Upper lobe of right lung (tissue), 1 donor: ENCODE measurements around the gene TFAP2C. TPM values are rescaled to one million over a fixed set of nuclear protein-coding genes. Genes with fewer than 3 reads are reported as not detected.

Source experiments
- ATAC-seq: fragments of 200-7000 bp; cut with Tn5 transposase; one replicate; pipeline ENCODE4 v1.9.1; 2020; ENCODE audit warnings: mild to moderate bottlenecking, moderate library complexity
- DNase-seq: peaks from one replicate; pipeline ENCODE4 v3.0.0-alpha.2; 2020
- H3K27ac ChIP-seq: fragments of 200-600 bp; one replicate; pipeline ENCODE4 v1.8.0; 2022
- H3K27me3 ChIP-seq: fragments of 200-600 bp; one replicate; pipeline ENCODE4 v1.8.0; 2022; ENCODE audit warnings: mild to moderate bottlenecking
- H3K36me3 ChIP-seq: fragments of 200-600 bp; one replicate; pipeline ENCODE4 v1.8.0; 2022
- H3K4me1 ChIP-seq: fragments of 200-600 bp; one replicate; pipeline ENCODE4 v1.8.0; 2022
- H3K4me3 ChIP-seq: fragments of 200-600 bp; one replicate; pipeline ENCODE4 v1.8.0; 2022; ENCODE audit warnings: mild to moderate bottlenecking
- H3K9me3 ChIP-seq: fragments of 200-600 bp; one replicate; pipeline ENCODE4 v1.8.0; 2022
- intact Hi-C: fragments of 100-400 bp; cut with DNase I; formaldehyde crosslinking; loops from one replicate; pipeline ENCODE4 v1.11.0; 2022
- total RNA-seq: library from RNA; stranded (reverse); fragmentation: NEBNext Ultra II Directional; extraction: Animal tissue kit (Norgen Biotek cat#: 25700); gene quantifications from one replicate; pipeline ENCODE4 v1.2.1, GENCODE V29; 2021
- TF ChIP-seq, protein P1 (sequence below): fragments of 200-600 bp; IDR thresholded peaks from one replicate; pipeline ENCODE4 v1.8.0; 2022; ENCODE audit warnings: antibody characterized with exemption
- donor health status: DM: no; HTN: yes; CAD: no; lungs with severe emphysema.

The TFAP2C gene
- total RNA-seq, 1 donor from 2014 or later: 5.2 TPM

DNA sequence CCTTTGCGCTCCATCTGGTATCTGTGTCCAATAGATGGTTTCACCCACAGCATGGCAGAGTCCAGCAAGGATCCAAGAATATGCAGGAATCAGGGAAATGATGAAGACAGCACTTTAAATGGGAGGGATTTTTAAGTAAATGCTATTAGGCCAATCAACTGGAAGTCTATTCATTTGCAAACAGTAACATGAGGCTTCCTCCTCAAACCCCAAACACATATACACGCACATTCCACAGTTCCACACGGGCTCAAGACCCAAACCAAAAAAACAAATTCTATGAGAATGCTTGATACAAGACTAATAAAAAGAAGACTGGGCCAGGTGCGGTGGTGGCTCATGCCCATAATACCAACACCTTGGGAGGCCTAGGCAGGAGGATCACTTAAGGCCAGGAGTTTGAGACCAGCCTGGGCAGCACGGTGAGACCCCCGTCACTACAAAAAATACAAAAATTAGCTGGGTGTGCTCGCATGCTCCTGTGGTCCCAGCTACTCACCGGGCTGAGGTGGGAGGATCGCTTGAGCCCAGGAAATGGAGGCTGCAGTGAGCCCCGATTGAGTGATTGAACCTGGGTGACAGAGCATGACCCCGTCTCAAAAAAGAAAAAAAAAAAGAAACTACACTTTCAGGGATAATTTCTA is 21.9 kb upstream of the TFAP2C start:
- no peak for ATAC-seq
- TF ChIP-seq, protein P1, sequence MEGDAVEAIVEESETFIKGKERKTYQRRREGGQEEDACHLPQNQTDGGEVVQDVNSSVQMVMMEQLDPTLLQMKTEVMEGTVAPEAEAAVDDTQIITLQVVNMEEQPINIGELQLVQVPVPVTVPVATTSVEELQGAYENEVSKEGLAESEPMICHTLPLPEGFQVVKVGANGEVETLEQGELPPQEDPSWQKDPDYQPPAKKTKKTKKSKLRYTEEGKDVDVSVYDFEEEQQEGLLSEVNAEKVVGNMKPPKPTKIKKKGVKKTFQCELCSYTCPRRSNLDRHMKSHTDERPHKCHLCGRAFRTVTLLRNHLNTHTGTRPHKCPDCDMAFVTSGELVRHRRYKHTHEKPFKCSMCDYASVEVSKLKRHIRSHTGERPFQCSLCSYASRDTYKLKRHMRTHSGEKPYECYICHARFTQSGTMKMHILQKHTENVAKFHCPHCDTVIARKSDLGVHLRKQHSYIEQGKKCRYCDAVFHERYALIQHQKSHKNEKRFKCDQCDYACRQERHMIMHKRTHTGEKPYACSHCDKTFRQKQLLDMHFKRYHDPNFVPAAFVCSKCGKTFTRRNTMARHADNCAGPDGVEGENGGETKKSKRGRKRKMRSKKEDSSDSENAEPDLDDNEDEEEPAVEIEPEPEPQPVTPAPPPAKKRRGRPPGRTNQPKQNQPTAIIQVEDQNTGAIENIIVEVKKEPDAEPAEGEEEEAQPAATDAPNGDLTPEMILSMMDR: no peak
- no peaks in the 10 kb centered on the region for H3K27me3 ChIP-seq
- intact Hi-C loops: no loop called here
- no peaks in the 10 kb centered on the region for H3K4me1 ChIP-seq
- no peak for DNase-seq
- H3K4me3 ChIP-seq: no peak overlapping the region
- no peaks in the 10 kb centered on the region for H3K9me3 ChIP-seq
- H3K27ac ChIP-seq: no peak overlapping the region
- no peaks in the 10 kb centered on the region for H3K36me3 ChIP-seq

DNA sequence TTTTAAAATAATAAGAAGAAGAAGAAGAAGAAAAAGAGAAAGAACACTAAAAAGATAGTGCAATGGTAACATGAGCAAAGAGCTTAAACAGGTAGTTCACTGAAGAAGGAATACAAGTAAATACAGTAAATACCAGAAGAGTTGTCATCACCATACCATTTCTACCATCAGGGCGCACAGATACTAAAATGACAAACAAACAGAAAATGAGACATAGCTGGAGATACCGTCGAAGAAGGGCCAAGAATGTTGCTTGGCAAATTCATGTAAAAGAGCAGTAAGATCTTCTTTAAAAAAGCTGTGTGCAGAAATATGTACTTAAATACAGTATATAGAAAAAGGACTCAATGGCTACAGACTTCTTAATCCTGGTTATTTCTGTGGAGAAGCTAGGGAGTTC is 20.7 kb upstream of the TFAP2C start:
- Histone ChIP-seq H3K27me3 (no peaks in the 10 kb centered on the region), H3K4me3 (no peak overlapping the region), H3K9me3 (no peaks in the 10 kb centered on the region), H3K36me3 (no peaks in the 10 kb centered on the region), H3K4me1 (no peaks in the 10 kb centered on the region), H3K27ac (no peak overlapping the region)
- intact Hi-C loops: no loop called here
- ATAC-seq (no peak), DNase-seq (no peak)
- TF ChIP-seq, protein P1: no peak

DNA sequence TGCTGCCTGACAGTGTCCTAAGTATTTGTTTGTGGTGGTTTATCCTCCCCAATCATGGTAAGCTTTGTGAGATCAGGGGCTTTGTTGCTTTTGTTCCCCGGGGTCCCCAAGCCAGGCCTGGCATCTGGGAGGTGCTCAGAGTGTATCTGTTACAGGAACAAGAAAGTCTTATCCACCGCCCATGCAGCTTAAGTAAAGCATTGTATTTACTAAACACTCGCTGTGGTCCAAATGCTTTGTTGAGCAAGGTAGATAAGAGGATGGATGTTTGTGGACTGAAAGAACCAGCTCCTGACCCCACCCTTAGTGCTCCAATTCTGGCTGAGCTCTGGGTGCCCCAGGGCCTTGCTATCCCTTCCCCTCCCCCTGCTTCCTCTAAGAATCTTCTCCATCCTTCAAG is 19.8 kb upstream of the TFAP2C start:
- H3K4me1 ChIP-seq: no peaks in the 10 kb centered on the region
- no peaks in the 10 kb centered on the region for H3K9me3 ChIP-seq
- DNase-seq (no peak), ATAC-seq (no peak)
- no peak overlapping the region for H3K4me3 ChIP-seq
- no peaks in the 10 kb centered on the region for H3K27me3 ChIP-seq
- intact Hi-C loops: no loop called here
- TF ChIP-seq, protein P1: no peak
- H3K36me3 ChIP-seq: no peaks in the 10 kb centered on the region
- H3K27ac ChIP-seq: no peak overlapping the region

DNA sequence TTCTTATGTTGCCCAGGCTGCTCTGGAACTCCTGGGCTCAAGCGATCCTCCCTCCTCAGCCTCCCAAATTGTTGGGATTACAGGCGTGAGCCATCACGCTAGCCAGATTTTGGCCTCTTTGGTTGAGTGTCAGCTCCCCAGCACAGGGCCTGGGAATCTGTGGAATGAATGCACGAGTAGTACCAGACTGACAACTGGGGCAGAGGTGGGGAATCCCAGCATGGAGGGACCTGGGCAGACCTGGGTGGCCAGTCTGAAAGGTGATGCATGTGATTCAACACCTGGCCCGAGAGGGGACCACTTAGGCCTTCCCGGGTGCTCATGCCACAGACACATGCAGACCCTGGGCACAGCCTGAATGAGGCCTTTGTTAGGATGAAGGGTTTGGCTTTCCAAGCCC is 19.0 kb upstream of the TFAP2C start:
- no peaks in the 10 kb centered on the region for H3K27me3 ChIP-seq
- no peak overlapping the region for H3K27ac ChIP-seq
- no peak overlapping the region for H3K4me3 ChIP-seq
- intact Hi-C loops: no loop called here
- DNase-seq: no peak
- H3K9me3 ChIP-seq: no peaks in the 10 kb centered on the region
- H3K36me3 ChIP-seq: no peaks in the 10 kb centered on the region
- no peaks in the 10 kb centered on the region for H3K4me1 ChIP-seq
- TF ChIP-seq, protein P1: no peak
- no peak for ATAC-seq

DNA sequence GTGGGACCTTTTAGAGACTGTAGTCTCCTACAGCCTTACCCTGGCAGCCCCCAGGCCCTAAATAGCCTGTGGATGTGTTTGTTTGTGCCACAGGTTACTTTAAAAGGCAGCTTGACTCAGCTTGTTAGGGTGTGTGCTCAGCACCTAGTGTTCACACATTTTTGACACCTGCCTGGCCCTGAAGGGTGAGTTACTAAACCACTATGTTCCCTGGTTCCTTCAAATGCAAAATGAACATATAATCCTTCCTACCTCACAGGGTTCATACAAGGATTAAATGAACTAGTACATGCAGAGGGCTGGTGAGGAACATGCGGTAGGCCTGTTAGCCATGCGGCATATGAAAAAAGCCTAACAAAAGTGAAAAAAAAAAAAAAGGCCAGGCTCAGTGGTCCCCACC is 14.9 kb upstream of the TFAP2C start:
- DNase-seq (no peak), ATAC-seq (no peak)
- intact Hi-C loops: no loop called here
- Histone ChIP-seq H3K9me3 (no peaks in the 10 kb centered on the region), H3K27me3 (no peaks in the 10 kb centered on the region), H3K4me1 (no peaks in the 10 kb centered on the region), H3K27ac (no peak overlapping the region), H3K36me3 (no peaks in the 10 kb centered on the region), H3K4me3 (no peak overlapping the region)
- TF ChIP-seq, protein P1: no peak

DNA sequence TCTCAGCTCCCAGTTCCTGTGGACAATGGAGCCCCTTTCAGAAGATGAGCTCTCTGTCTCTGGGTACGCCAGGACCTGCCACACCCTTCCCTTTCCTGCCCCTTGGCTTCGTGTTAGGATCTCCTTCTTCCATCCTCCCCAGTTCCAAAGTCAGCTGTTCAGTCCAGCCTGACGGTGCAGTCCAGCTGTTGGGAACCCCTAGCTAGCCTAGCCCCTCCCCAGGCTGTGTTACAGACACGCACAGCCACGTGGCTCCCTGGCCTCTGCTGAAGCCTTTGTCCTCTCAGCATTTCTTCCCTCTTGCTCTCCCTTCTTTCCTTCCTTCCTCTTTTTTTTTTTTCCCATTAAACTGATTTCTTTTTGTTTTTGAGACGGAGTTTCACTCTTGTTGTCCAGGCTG is 12.4 kb upstream of the TFAP2C start:
- intact Hi-C loops: no loop called here
- no peak overlapping the region for H3K4me3 ChIP-seq
- H3K27me3 ChIP-seq: no peaks in the 10 kb centered on the region
- H3K9me3 ChIP-seq: no peaks in the 10 kb centered on the region
- no peak overlapping the region for H3K27ac ChIP-seq
- ATAC-seq (no peak), DNase-seq (peak; percentile 28)
- H3K4me1 ChIP-seq: no peaks in the 10 kb centered on the region
- TF ChIP-seq, protein P1: no peak
- H3K36me3 ChIP-seq: no peaks in the 10 kb centered on the region
